Endodermal cell (in vitro differentiated cells): ENCODE data around the gene BAIAP2. TPM values are rescaled to one million over a fixed set of nuclear protein-coding genes. Genes with fewer than 3 reads are reported as not detected.

ENCODE experiments used
- DNase-seq: peaks from one replicate; pipeline ENCODE4 v3.0.0-alpha.2; 2017
- H3K27ac ChIP-seq: 2 replicates; pipeline ENCODE4 v1.5.1; 2013; ENCODE audit warnings: mild to moderate bottlenecking, low read depth, low read length, moderate library complexity
- H3K27me3 ChIP-seq: 2 replicates; pipeline ENCODE4 v1.6.1; 2013; ENCODE audit warnings: mild to moderate bottlenecking, low read length, moderate library complexity; ENCODE audit not compliant: insufficient read depth, control insufficient read depth, poor library complexity, severe bottlenecking
- H3K36me3 ChIP-seq: 2 replicates; pipeline ENCODE4 v1.7.0; 2013; ENCODE audit warnings: mild to moderate bottlenecking, low read length, moderate library complexity; ENCODE audit not compliant: control insufficient read depth, insufficient read depth
- H3K4me1 ChIP-seq: one replicate; pipeline ENCODE4 v1.7.0; 2013; ENCODE audit warnings: low read length; ENCODE audit not compliant: control insufficient read depth, insufficient read depth
- H3K4me3 ChIP-seq: 2 replicates; pipeline ENCODE4 v1.5.1; 2013; ENCODE audit warnings: mild to moderate bottlenecking, low read length, moderate library complexity
- H3K9ac ChIP-seq: 2 replicates; pipeline ENCODE4 v1.6.1; 2013; ENCODE audit warnings: mild to moderate bottlenecking, low read length, moderate library complexity; ENCODE audit not compliant: poor library complexity, severe bottlenecking; ENCODE audit errors: extremely low read depth
- H3K9me3 ChIP-seq: 2 replicates; pipeline ENCODE4 v1.6.1; 2013; ENCODE audit warnings: mild to moderate bottlenecking, low read length, moderate library complexity; ENCODE audit not compliant: control insufficient read depth
- H3K27ac Mint-ChIP-seq: 2 replicates; pipeline ENCODE4 v1.8.0; 2020; ENCODE audit warnings: mixed read lengths
- H3K27me3 Mint-ChIP-seq: 2 replicates; pipeline ENCODE4 v1.8.0; 2021; ENCODE audit warnings: mild to moderate bottlenecking, mixed read lengths; ENCODE audit not compliant: insufficient read depth
- H3K36me3 Mint-ChIP-seq: 2 replicates; pipeline ENCODE4 v1.8.0; 2020; ENCODE audit warnings: low read depth, mixed read lengths
- H3K4me1 Mint-ChIP-seq: 2 replicates; pipeline ENCODE4 v1.8.0; 2020; ENCODE audit warnings: mixed read lengths
- H3K4me3 Mint-ChIP-seq: 2 replicates; pipeline ENCODE4 v1.8.0; 2020; ENCODE audit warnings: mild to moderate bottlenecking, moderate library complexity, mixed read lengths
- H3K9me3 Mint-ChIP-seq: 2 replicates; pipeline ENCODE4 v1.8.0; 2020; ENCODE audit warnings: mild to moderate bottlenecking, mixed read lengths
- WGBS, 2 experiments: methylation state at CpG; one replicate each; pipeline versions ENCODE4 v1.1.5 to v1.1.7; 2013; ENCODE audit warnings: missing lambda C conversion rate in 2 of 2, mixed read lengths in 1 of 2; ENCODE audit not compliant: insufficient coverage in 1 of 2, insufficient read length in 1 of 2; 5-methylcytosine and 5-hydroxymethylcytosine counted together
- total RNA-seq, 2 donors: library from RNA; stranded (reverse); fragmentation: NEBNext Ultra II Directional in 1 of 2; extraction: Animal tissue kit (Norgen Biotek cat#: 25700) in 1 of 2; gene quantifications; 2 replicates in 1 of 2; 3 replicates in 1 of 2; pipeline ENCODE4 v1.2.1, GENCODE V29; 2021
- TF ChIP-seq, protein P1 (sequence below): fragments of 200-600 bp; sonication (generic); conservative IDR thresholded peaks from 2 replicates; pipeline ENCODE4 v1.5.0; 2021; ENCODE audit warnings: antibody characterized with exemption, mild to moderate bottlenecking

The BAIAP2 gene
- total RNA-seq, 2 donors from 2014 or later, result 24.9 to 32.7 TPM

- 85 to 87% methylated on average over 30 to 38 of the region's 38 CpGs for WGBS, 2 experiments
Measured at GRCh38 chr17:81043725-81044427, 8.9 kb downstream of the BAIAP2 start.

GRCh38 chr17:81044428-81044763 lies 9.4 kb downstream of the BAIAP2 start:
- Mint-ChIP-seq H3K27me3 (no peaks in the 10 kb centered on the region), H3K4me1 (peaks cover 7% of the 10 kb centered on the region), H3K4me3 (no peak overlapping the region), H3K36me3 (no peaks in the 10 kb centered on the region), H3K27ac (peak overlapping the region; percentile 58), H3K9me3 (no peaks in the 10 kb centered on the region)
- no peaks in the 10 kb centered on the region for H3K4me1 ChIP-seq
- peak overlapping the region; percentile 66 for H3K27ac ChIP-seq
- no peak for DNase-seq
- H3K9ac ChIP-seq, result no peak overlapping the region
- no peaks in the 10 kb centered on the region for H3K36me3 ChIP-seq
- no peaks in the 10 kb centered on the region for H3K9me3 ChIP-seq
- TF ChIP-seq, protein P1, sequence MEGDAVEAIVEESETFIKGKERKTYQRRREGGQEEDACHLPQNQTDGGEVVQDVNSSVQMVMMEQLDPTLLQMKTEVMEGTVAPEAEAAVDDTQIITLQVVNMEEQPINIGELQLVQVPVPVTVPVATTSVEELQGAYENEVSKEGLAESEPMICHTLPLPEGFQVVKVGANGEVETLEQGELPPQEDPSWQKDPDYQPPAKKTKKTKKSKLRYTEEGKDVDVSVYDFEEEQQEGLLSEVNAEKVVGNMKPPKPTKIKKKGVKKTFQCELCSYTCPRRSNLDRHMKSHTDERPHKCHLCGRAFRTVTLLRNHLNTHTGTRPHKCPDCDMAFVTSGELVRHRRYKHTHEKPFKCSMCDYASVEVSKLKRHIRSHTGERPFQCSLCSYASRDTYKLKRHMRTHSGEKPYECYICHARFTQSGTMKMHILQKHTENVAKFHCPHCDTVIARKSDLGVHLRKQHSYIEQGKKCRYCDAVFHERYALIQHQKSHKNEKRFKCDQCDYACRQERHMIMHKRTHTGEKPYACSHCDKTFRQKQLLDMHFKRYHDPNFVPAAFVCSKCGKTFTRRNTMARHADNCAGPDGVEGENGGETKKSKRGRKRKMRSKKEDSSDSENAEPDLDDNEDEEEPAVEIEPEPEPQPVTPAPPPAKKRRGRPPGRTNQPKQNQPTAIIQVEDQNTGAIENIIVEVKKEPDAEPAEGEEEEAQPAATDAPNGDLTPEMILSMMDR, result no peak
- no peaks in the 10 kb centered on the region for H3K27me3 ChIP-seq
- no peak overlapping the region for H3K4me3 ChIP-seq
- 96% methylated on average over 14 of the region's 14 CpGs for WGBS, 2 experiments

More at GRCh38 chr17:81043725-81044427, 8.9 kb downstream of the BAIAP2 start:
- Histone ChIP-seq H3K27me3 (no peaks in the 10 kb centered on the region), H3K4me3 (no peak overlapping the region), H3K9me3 (no peaks in the 10 kb centered on the region), H3K27ac (peak overlapping the region; percentile 53), H3K4me1 (no peaks in the 10 kb centered on the region), H3K36me3 (no peaks in the 10 kb centered on the region), H3K9ac (no peak overlapping the region)
- peak; percentile 89 for DNase-seq
- Mint-ChIP-seq H3K4me3 (no peak overlapping the region), H3K27me3 (no peaks in the 10 kb centered on the region), H3K9me3 (no peaks in the 10 kb centered on the region), H3K4me1 (peaks cover 5% of the 10 kb centered on the region), H3K36me3 (no peaks in the 10 kb centered on the region), H3K27ac (peak overlapping the region; percentile 80)
- TF ChIP-seq, protein P1, result no peak

- Histone ChIP-seq H3K4me3 (no peak overlapping the region), H3K27me3 (no peaks in the 10 kb centered on the region), H3K9me3 (no peaks in the 10 kb centered on the region), H3K27ac (peak overlapping the region; percentile 66), H3K9ac (no peak overlapping the region), H3K36me3 (no peaks in the 10 kb centered on the region), H3K4me1 (no peaks in the 10 kb centered on the region)
- H3K36me3 Mint-ChIP-seq, result no peaks in the 10 kb centered on the region
- H3K4me1 Mint-ChIP-seq, result peaks cover 8% of the 10 kb centered on the region
- 92 to 93% methylated on average over 23 to 28 of the region's 28 CpGs for WGBS, 2 experiments
- H3K9me3 Mint-ChIP-seq, result no peaks in the 10 kb centered on the region
- H3K27ac Mint-ChIP-seq, result peak overlapping the region; percentile 58
- DNase-seq, result no peak
- no peaks in the 10 kb centered on the region for H3K27me3 Mint-ChIP-seq
- no peak overlapping the region for H3K4me3 Mint-ChIP-seq
- TF ChIP-seq, protein P1, result no peak
Measured at GRCh38 chr17:81044764-81045589, 10.0 kb downstream of the BAIAP2 start.
